Transverse colon (tissue), 4 donors: ENCODE results near the gene SDR39U1. TPM values are rescaled to one million over a fixed set of nuclear protein-coding genes. Genes with fewer than 3 reads are reported as not detected.
A peak's percentile ranks its signal among the peaks of the same experiment; 100 is the strongest.
"Not testable (repeated sequence)": the region's sequence is repeated elsewhere in the genome, so short reads cannot be mapped to it uniquely, and the experiment has no call there.

Source experiments
- DNase-seq: peaks from one replicate; pipeline ENCODE4 v3.0.0-alpha.2; 2019
- H3K27ac ChIP-seq, 4 donors: fragments of 200-600 bp; sonication (generic); 2 replicates each; pipeline ENCODE4 v1.5.1; 2016 to 2018; ENCODE audit warnings: inconsistent platforms in 4 of 4
- H3K27me3 ChIP-seq: fragments of 200-600 bp; sonication (generic); 2 replicates; pipeline ENCODE4 v1.5.1; 2017; ENCODE audit warnings: inconsistent platforms
- H3K36me3 ChIP-seq, 4 donors: fragments of 200-600 bp; sonication (generic); 2 replicates each; pipeline ENCODE4 v1.5.1; 2017 to 2019; ENCODE audit warnings: inconsistent platforms in 4 of 4
- H3K4me1 ChIP-seq, 4 donors: fragments of 200-600 bp; sonication (generic); 2 replicates each; pipeline ENCODE4 v1.5.1; 2017 to 2020; ENCODE audit warnings: inconsistent platforms in 4 of 4
- H3K4me3 ChIP-seq, 4 donors: fragments of 200-600 bp; sonication (generic); 1 replicate in 1 of 4; 2 replicates in 3 of 4; pipeline versions ENCODE4 v1.5.1 to v1.6.1; 2017 to 2019; ENCODE audit warnings: inconsistent platforms in 4 of 4
- H3K9me3 ChIP-seq, 2 donors: fragments of 200-600 bp; sonication (generic); 2 replicates each; pipeline ENCODE4 v1.5.1; 2017 to 2019; ENCODE audit warnings: inconsistent platforms in 2 of 2
- EP300 ChIP-seq: sonication (generic); formaldehyde crosslinking; IDR thresholded peaks from one replicate; pipeline ENCODE4 v1.6.1; 2017; ENCODE audit warnings: antibody characterized with exemption, low read depth
- POLR2A ChIP-seq: fragments of 450-650 bp; IDR thresholded peaks from one replicate; pipeline ENCODE4 v1.6.1; 2016; ENCODE audit warnings: antibody characterized with exemption, mild to moderate bottlenecking, moderate library complexity
- POLR2AphosphoS5 ChIP-seq, 3 donors: sonication (generic); formaldehyde crosslinking; IDR thresholded peaks; one replicate each; pipeline ENCODE4 v1.6.1; 2016; ENCODE audit warnings: antibody characterized with exemption in 3 of 3
- WGBS, 2 donors: methylation state at CpG; one replicate each; pipeline ENCODE4 v1.1.5; 2018; ENCODE audit warnings: low coverage in 1 of 2; 5-methylcytosine and 5-hydroxymethylcytosine counted together
- in situ Hi-C, 4 donors: fragments of 200-750 bp; cut with MboI; loops; one replicate each; pipeline versions ENCODE4 v1.15.0 to v1.15.1; 2017; ENCODE audit warnings: low sequenced_read_pairs in 3 of 4, low pct_ligation_motif_present in 1 of 4, low pct_unique_long_range_greater_than_20kb in 1 of 4
- intact Hi-C: fragments of 100-400 bp; cut with DNase I; formaldehyde crosslinking; loops from one replicate; pipeline ENCODE4 v1.15.1; 2023; ENCODE audit warnings: low total_unique reads
- total RNA-seq, 4 donors: library from RNA; depleted of rRNA; stranded (reverse); fragments of >200 nt; gene quantifications; one replicate each; pipeline ENCODE4 v1.1.0, GENCODE V29; 2016
- TF ChIP-seq, protein P1 (sequence below), 5 experiments: fragments of 200-600 bp in 3 of 5; fragments of 450-650 bp in 2 of 5; sonication (generic) in 3 of 5; IDR thresholded peaks; 1 replicate in 2 of 5; 2 replicates in 3 of 5; pipeline ENCODE4 v1.5.1; 2016 to 2017; ENCODE audit warnings: antibody characterized with exemption in 5 of 5, inconsistent platforms in 3 of 5, mild to moderate bottlenecking in 2 of 5, moderate library complexity in 1 of 5

SDR39U1 gene, protein sequence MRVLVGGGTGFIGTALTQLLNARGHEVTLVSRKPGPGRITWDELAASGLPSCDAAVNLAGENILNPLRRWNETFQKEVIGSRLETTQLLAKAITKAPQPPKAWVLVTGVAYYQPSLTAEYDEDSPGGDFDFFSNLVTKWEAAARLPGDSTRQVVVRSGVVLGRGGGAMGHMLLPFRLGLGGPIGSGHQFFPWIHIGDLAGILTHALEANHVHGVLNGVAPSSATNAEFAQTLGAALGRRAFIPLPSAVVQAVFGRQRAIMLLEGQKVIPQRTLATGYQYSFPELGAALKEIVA
- total RNA-seq: 100 to 1,000 TPM in 1 of 4 donors, 10 to 100 TPM in 3; 18.3 to 202 (median 39.3) TPM

DNA sequence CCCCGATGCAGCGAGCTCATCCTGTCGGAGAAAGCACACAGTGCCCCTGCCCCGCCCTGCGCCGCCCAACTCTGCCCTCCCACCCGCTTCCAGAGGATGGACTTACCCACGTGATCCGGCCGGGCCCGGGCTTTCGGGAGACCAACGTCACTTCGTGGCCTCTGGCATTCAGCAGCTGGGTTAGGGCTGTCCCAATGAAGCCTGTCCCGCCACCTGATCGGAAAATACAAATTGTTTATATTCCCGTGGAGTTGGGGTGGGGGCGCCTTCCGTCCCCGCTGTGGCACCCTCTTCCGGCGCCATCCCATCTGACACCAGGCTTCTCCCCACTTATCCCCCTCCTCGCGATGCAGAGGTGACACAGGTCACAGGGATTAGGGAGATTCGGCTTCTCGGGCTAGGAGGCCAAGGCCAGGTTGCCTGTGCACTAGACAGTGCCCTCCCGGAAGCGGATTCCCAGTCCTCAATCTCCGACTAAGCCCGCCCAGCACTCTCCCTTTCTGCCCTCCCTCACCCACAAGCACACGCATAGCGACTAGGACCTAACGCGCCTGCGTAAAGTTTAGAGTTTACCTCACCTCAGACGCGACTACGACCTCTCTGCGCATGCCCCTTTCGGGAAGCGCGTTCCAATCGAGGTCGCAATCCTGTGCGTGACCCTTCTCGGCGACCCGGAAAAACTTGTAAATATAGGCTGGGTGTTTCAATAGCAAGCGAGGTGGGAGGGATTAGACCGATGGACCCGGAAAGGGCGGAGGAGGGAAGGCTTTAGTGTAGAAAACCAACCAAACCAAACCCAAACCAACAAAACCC lies at the start of gene SDR39U1:
Gene SDR39U1, minus strand, starts transcription at position 537 of the 813 bp plus-strand sequence. Its CDS starts 7 bp downstream, at position 530.
- Histone ChIP-seq H3K9me3 (no peaks in the 10 kb centered on the region), H3K4me3 (peak within 1 kb of the TSS; percentile 46 to 69 (median 58)), H3K27me3 (no peaks in the 10 kb centered on the region), H3K36me3 (peaks cover 0 to 12% (median 5%) of the 10 kb centered on the region in 4 donors), H3K4me1 (peaks cover 7 to 37% (median 14%) of the 10 kb centered on the region in 4 donors), H3K27ac (peak within 1 kb of the TSS; percentile 95 to 98 (median 96))
- DNase-seq: peak; percentile 98
- intact Hi-C loops: loop anchor here (5.0 kb wide), 1 partner anchor 210 kb away; the partner anchor contains the start of genes GMPR2 and NEDD8
- in situ Hi-C loops: loop anchor here in 3 of 4 donors (25.0 kb wide), 2 partner anchors 105 to 205 kb away; partner anchors contain the start of genes GMPR2 (in 3 of the 3), NEDD8 (in 3 of the 3), TINF2 (in 3 of the 3) and ADCY4 (in 1 of the 3)
- TF ChIP-seq, protein P1, sequence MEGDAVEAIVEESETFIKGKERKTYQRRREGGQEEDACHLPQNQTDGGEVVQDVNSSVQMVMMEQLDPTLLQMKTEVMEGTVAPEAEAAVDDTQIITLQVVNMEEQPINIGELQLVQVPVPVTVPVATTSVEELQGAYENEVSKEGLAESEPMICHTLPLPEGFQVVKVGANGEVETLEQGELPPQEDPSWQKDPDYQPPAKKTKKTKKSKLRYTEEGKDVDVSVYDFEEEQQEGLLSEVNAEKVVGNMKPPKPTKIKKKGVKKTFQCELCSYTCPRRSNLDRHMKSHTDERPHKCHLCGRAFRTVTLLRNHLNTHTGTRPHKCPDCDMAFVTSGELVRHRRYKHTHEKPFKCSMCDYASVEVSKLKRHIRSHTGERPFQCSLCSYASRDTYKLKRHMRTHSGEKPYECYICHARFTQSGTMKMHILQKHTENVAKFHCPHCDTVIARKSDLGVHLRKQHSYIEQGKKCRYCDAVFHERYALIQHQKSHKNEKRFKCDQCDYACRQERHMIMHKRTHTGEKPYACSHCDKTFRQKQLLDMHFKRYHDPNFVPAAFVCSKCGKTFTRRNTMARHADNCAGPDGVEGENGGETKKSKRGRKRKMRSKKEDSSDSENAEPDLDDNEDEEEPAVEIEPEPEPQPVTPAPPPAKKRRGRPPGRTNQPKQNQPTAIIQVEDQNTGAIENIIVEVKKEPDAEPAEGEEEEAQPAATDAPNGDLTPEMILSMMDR (IDR thresholded peaks at IDR 0.05): peak in 2 of 5 experiments; percentile 10 to 19
- TF ChIP-seq POLR2A (peak; percentile 94), POLR2AphosphoS5 (IDR thresholded peaks at IDR 0.05) (peak; percentile 89 to 93 (median 91)), EP300 (no peak)
- WGBS, 2 donors: 1% methylated on average over 52 of the region's 52 CpGs; no CpG with 5 or more reads in 1 of the 2 donors

DNA sequence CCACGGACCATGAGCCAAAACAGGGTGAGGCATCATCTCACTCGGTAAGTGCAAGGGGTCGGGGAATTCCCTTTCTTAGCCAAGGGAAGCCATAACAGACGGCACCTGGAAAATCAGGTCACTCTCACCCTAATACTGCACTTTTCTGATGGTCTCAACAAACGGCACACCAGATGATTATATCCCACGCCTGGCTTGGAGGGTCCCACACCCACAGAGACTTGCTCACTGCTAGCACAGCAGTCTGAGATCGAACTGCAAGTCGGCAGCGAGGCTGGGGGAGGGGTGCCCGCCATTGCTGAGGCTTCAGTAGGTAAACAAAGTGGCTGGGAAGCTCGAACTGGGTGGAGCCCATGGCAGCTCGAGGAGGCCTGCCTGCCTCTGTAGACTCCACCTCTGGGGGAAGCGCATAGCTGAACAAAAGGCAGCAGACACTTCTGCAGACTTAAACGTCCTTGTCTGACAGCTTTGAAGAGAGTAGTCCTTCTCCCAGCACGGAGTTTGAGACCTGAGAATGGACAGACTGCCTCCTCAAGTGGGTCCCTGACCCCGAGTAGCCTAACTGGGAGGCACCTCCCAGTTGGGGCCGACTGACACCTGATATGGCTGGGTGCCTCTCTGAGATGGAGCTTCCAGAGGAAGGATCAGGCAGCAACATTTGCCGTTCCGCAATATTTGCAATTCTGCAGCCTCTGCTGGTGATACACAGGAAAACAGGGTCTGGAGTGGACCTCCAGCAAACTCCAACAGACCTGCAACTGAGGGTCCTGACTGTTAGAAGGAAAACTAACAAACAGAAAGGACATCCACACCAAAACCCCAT lies 49.2 kb upstream of the SDR39U1 start:
- H3K36me3 ChIP-seq, H3K4me3 ChIP-seq, intact Hi-C loops, in situ Hi-C loops, DNase-seq, H3K27me3 ChIP-seq, H3K9me3 ChIP-seq, H3K4me1 ChIP-seq, H3K27ac ChIP-seq: not testable (repeated sequence)
- WGBS, 2 donors: 74% methylated on average over 19 of the region's 19 CpGs; no CpG with 5 or more reads in 1 of the 2 donors

DNA sequence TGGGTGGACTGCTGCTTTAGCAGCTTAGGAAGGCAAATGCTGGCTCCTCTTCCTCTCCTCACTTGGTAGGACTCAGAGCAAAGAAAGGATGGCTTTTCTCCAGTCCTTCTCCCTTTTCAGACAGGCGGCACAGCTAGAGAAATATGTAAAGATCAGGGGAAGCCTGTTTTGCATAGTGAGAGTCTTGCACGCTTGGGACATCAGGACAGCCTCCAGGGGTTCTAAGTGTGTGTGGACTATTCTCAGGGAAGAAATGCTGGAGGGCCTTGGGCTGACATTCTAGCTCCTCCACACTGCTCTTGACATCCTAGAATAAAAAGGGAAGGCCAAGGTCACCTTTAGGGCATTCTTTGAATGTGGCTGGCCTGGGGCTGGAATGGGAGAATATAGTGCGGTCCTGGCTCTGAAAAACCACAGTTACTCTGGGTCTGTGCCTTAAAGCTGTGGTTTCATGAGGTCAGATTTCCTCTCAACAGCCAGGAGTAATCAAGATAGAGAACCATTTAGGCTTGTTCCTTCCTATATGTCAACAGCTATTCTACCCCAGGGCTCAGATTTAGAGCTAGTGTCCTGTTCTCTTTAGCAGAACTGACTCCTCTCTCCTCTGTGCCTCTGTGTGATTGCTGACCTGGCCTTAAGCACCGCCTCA lies 41.2 kb upstream of the SDR39U1 start:
- no peaks in the 10 kb centered on the region for H3K27me3 ChIP-seq
- H3K27ac ChIP-seq: no peak overlapping the region
- H3K4me1 ChIP-seq: no peaks in the 10 kb centered on the region
- no peaks in the 10 kb centered on the region for H3K36me3 ChIP-seq
- DNase-seq: no peak
- H3K9me3 ChIP-seq: no peaks in the 10 kb centered on the region
- no peak overlapping the region for H3K4me3 ChIP-seq
- in situ Hi-C loops: no loop called here
- 61% methylated on average over 4 of the region's 4 CpGs; no CpG with 5 or more reads in 1 of the 2 donors for WGBS, 2 donors
- TF ChIP-seq, protein P1 (IDR thresholded peaks at IDR 0.05): no peak
- TF ChIP-seq POLR2AphosphoS5 (IDR thresholded peaks at IDR 0.05) (no peak), POLR2A (no peak), EP300 (no peak)
- intact Hi-C loops: no loop called here

DNA sequence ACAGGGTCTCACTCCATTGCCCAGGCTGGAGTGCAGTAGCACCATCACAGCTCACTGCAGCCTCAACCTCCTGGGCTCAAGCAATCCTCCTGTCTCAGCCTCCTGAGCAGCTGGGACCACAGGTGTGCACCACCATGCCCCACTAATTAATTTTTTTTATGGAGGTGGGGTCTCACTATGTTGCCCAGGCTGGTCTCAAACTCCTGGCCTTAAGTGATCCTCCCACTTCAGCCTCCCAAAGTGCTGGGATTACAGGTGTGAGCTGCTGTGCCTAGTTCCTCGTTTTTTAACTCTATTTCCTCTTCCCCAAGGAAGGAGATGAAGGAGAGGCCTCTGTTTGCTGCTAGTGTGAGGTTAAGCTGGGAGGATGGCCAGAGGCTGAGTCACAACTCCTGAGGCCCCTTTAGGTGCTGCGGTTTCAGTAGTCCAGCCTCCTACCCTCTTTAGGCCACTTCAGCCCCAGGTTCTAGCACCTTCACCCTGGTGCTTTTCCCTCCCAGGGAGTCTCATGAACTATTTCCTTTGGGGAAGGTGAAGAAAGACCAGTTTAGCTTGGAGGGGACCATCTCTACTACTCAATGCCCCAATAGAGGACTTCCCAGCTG lies 40.2 kb upstream of the SDR39U1 start:
- intact Hi-C loops, H3K27ac ChIP-seq, DNase-seq, H3K9me3 ChIP-seq, H3K4me3 ChIP-seq, H3K4me1 ChIP-seq, H3K36me3 ChIP-seq, H3K27me3 ChIP-seq, in situ Hi-C loops: not testable (repeated sequence)
- WGBS, 2 donors: 63% methylated on average over 2 of the region's 2 CpGs; no CpG with 5 or more reads in 1 of the 2 donors
